Large intestine (tissue), 3 donors: ENCODE results near the gene CXXC5. TPM values are rescaled to one million over a fixed set of nuclear protein-coding genes. Genes with fewer than 3 reads are reported as not detected.
A peak's percentile ranks its signal among the peaks of the same experiment; 100 is the strongest.

ENCODE experiments used
- DNase-seq, 2 donors: peaks; one replicate each; pipeline versions ENCODE4 v3.0.0 to v3.0.0-alpha.2; 2013
- H3K27ac ChIP-seq: one replicate; pipeline ENCODE4 v1.5.1; 2013; ENCODE audit warnings: low read length
- H3K27me3 ChIP-seq: 2 replicates; pipeline ENCODE4 v1.6.1; 2013; ENCODE audit warnings: low read length; ENCODE audit not compliant: control insufficient read depth, insufficient read depth
- H3K36me3 ChIP-seq: 2 replicates; pipeline ENCODE4 v1.6.1; 2013; ENCODE audit warnings: low read length; ENCODE audit not compliant: control insufficient read depth, insufficient read depth
- H3K4me1 ChIP-seq: one replicate; pipeline ENCODE4 v1.6.1; 2013; ENCODE audit warnings: low read length; ENCODE audit not compliant: control insufficient read depth, insufficient read depth
- H3K4me3 ChIP-seq: one replicate; pipeline ENCODE4 v1.5.1; 2013; ENCODE audit warnings: low read length
- H3K9me3 ChIP-seq: one replicate; pipeline ENCODE4 v1.6.1; 2013; ENCODE audit warnings: mild to moderate bottlenecking, low read depth, low read length, moderate library complexity; ENCODE audit not compliant: control insufficient read depth
- WGBS: methylation state at CpG from one replicate; pipeline ENCODE4 v1.1.5; 2013; ENCODE audit warnings: low lambda C conversion rate; ENCODE audit not compliant: insufficient coverage; 5-methylcytosine and 5-hydroxymethylcytosine counted together
- polyA plus RNA-seq: library from polyadenylated mRNA; unstranded; fragments of 120-200 nt; gene quantifications from one replicate; pipeline ENCODE4 v1.2.1, GENCODE V29; 2013

CXXC5 gene
- polyA plus RNA-seq, 1 donor, result 70.3 TPM

GRCh38 chr5:139658928-139659667, 10.9 kb downstream of the CXXC5 start:
- Histone ChIP-seq H3K27me3 (no peaks in the 10 kb centered on the region), H3K4me3 (peak overlapping the region; percentile 4), H3K4me1 (peaks cover 77% of the 10 kb centered on the region), H3K9me3 (no peaks in the 10 kb centered on the region), H3K36me3 (peaks cover 16% of the 10 kb centered on the region), H3K27ac (peak overlapping the region; percentile 83)
- DNase-seq, result peak in 1 of 2 donors; percentile 52
- no CpG with 5 or more reads among the region's 15 CpGs for WGBS

- no peaks in the 10 kb centered on the region for H3K27me3 ChIP-seq
- peak overlapping the region; percentile 83 for H3K27ac ChIP-seq
- WGBS, result no CpG with 5 or more reads among the region's 13 CpGs
- peaks cover 22% of the 10 kb centered on the region for H3K36me3 ChIP-seq
- peak in 1 of 2 donors; percentile 39 for DNase-seq
- H3K4me1 ChIP-seq, result peaks cover 71% of the 10 kb centered on the region
- H3K4me3 ChIP-seq, result peak overlapping the region; percentile 4
- H3K9me3 ChIP-seq, result no peaks in the 10 kb centered on the region
Observed at GRCh38 chr5:139659695-139660101, 11.5 kb downstream of the CXXC5 start.

- peak overlapping the region; percentile 83 for H3K27ac ChIP-seq
- peaks cover 26% of the 10 kb centered on the region for H3K36me3 ChIP-seq
- no CpG with 5 or more reads among the region's 14 CpGs for WGBS
- DNase-seq, result peak in 1 of 2 donors; percentile 62
- peaks cover 66% of the 10 kb centered on the region for H3K4me1 ChIP-seq
- no peaks in the 10 kb centered on the region for H3K27me3 ChIP-seq
- H3K4me3 ChIP-seq, result no peak overlapping the region
- H3K9me3 ChIP-seq, result no peaks in the 10 kb centered on the region
Observed at GRCh38 chr5:139660105-139660922, 12.2 kb downstream of the CXXC5 start.

DNA sequence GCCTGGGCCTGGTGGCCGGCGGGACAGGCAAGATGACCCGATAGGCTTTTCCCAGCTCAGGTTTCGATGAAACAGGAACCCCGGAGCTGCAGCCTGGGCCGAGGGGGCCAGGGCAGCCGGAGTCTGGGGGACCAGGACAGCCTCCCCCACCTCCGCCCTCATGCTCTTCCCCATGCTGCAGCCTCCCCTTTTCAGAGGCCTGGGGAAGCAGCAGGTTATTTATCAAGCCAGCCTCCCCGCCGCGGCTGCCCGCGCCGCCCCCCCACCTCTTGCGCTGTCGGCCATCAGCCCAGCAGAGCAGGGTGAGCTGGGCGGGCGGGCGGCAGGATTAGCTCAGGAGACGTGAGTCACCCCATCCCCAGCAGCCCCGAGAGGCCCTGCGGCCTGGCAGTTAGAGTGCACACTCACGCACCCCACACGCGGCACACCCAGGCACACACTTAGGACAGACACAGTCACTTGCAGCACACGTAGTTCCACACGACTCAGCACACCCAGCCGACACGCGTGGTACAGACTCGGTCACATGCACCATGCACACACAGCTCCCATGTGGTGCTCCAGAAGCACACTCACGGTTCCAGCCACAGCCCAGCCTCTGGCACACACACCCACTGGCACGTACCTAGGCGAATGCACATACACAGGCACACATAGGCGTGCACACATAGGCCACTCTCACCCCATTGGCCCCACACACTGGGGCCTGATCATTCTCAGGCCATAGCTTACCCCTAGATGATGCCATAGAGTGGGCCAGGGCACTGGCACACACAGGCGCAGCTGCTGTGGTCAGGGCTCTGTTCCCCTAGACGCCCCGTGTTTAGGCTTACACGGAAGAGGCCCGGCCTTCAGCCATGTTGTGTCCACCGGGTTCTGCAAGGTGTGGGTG, 13.0 kb downstream of the CXXC5 start:
- Histone ChIP-seq H3K4me3 (no peak overlapping the region), H3K27me3 (no peaks in the 10 kb centered on the region), H3K4me1 (peaks cover 59% of the 10 kb centered on the region), H3K9me3 (no peaks in the 10 kb centered on the region), H3K36me3 (peaks cover 27% of the 10 kb centered on the region), H3K27ac (peak overlapping the region; percentile 50)
- DNase-seq, result peak; percentile 86 to 91
- no CpG with 5 or more reads among the region's 41 CpGs for WGBS

DNA sequence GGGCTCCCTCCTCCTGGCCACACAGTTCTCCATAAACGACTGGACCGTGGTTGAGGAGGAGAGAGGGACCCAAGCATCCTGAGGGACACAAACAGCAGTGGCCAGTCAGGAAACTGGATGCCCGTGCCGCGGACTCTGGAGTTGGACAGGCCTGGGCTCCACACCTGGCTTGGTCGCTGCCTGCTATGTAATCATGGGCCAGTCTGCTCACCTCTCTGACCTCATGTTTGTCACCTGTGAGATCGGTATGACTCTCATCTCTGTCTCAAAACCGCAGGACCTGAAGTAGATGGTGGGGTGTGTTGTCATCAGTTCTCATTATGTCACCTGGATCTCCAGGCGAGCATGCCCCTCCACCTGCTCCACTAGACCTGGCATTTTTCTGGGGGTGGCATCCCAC, 14.5 kb downstream of the CXXC5 start:
- no peak for DNase-seq
- H3K4me3 ChIP-seq, result no peak overlapping the region
- H3K27ac ChIP-seq, result no peak overlapping the region

GRCh38 chr5:139663207-139664085, 15.3 kb downstream of the CXXC5 start:
- Histone ChIP-seq H3K4me3 (no peak overlapping the region), H3K27ac (no peak overlapping the region), H3K27me3 (no peaks in the 10 kb centered on the region), H3K9me3 (no peaks in the 10 kb centered on the region), H3K4me1 (peaks cover 52% of the 10 kb centered on the region), H3K36me3 (peaks cover 29% of the 10 kb centered on the region)
- DNase-seq, result no peak
- WGBS, result no CpG with 5 or more reads among the region's 14 CpGs

More for the DNA sequence above, 14.5 kb downstream of the CXXC5 start:
- peaks cover 55% of the 10 kb centered on the region for H3K4me1 ChIP-seq
- no peaks in the 10 kb centered on the region for H3K27me3 ChIP-seq
- WGBS, result no CpG with 5 or more reads among the region's 9 CpGs
- H3K36me3 ChIP-seq, result peaks cover 29% of the 10 kb centered on the region
- H3K9me3 ChIP-seq, result no peaks in the 10 kb centered on the region

DNA sequence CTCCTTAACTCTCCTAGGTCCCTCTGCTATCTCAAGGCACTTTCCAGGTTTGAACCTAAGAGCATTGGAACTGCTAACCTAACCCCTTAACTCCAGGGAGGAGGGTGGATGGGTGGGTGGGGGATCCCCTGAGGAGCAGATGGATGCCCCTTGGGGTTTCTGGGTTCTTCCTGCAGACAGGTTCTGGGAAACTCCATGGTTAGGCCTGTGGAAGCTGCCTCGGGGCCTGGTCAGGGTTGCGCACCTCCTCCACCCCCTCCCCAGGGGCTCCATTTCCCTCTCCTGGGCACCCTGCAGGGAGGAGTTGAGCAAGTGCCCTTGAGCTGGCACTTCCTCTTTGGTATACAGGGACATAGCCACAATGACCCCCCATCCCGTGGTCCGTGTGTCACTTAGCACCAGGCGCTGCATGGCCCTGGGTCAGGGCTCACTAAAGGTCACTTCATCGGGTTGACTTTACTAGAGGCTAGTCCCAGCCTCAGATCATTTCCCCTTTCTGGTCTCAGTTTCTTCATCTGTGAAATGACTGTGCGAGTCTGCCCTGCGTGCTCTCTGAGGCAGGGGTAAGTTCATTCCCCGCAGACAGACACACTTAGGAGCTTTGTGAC, 16.0 kb downstream of the CXXC5 start:
- peaks cover 29% of the 10 kb centered on the region for H3K36me3 ChIP-seq

DNA sequence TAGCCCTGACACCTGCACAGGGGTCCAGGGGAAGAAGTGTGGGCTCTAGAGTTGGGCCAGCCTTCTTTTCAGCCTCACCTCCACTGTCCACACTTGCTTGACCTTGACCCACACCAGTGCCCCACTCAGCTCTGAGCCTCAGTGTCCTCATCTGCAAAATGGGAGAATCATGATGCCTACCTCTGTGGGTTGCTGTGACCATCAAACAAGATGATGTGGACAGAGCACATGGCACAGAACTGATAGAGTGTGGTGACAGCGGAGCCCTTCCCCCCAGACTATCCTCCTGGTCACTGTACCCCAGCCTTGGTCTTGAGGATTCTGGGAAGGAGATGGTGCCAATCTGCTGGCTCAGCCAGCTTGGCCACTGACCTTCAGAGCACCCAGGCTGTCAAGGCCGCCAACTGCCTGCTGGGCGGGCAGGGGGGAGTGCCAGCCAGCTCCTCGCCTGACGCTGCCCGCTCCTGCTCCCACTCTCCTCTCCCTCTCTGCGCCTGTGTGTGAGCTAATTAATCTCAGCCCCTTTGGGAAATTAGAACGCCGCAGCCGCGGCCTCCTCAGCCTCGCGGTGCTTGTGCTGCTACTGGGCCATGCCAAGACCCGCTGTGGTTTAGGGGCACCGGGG, 16.7 kb downstream of the CXXC5 start:
- no peak overlapping the region for H3K27ac ChIP-seq
- no peaks in the 10 kb centered on the region for H3K9me3 ChIP-seq
- peaks cover 29% of the 10 kb centered on the region for H3K36me3 ChIP-seq
- no peak overlapping the region for H3K4me3 ChIP-seq
- H3K27me3 ChIP-seq, result no peaks in the 10 kb centered on the region
- no peak for DNase-seq
- WGBS, result 100% methylated on average over 1 of the region's 15 CpGs
- peaks cover 52% of the 10 kb centered on the region for H3K4me1 ChIP-seq

More for the DNA sequence above, 16.0 kb downstream of the CXXC5 start:
- H3K4me3 ChIP-seq, result no peak overlapping the region
- 100% methylated on average over 1 of the region's 9 CpGs for WGBS
- peaks cover 52% of the 10 kb centered on the region for H3K4me1 ChIP-seq
- no peaks in the 10 kb centered on the region for H3K27me3 ChIP-seq
- H3K27ac ChIP-seq, result no peak overlapping the region
- no peak for DNase-seq
- no peaks in the 10 kb centered on the region for H3K9me3 ChIP-seq

GRCh38 chr5:139665626-139666025, 17.5 kb downstream of the CXXC5 start:
- Histone ChIP-seq H3K4me3 (no peak overlapping the region), H3K27ac (no peak overlapping the region), H3K9me3 (no peaks in the 10 kb centered on the region), H3K36me3 (peaks cover 32% of the 10 kb centered on the region), H3K4me1 (peaks cover 52% of the 10 kb centered on the region), H3K27me3 (no peaks in the 10 kb centered on the region)
- WGBS, result no CpG with 5 or more reads among the region's 11 CpGs
- DNase-seq, result no peak
